ENCODE results near the gene ATAD1.
"Not testable (repeated sequence)": the region's sequence is repeated elsewhere in the genome, so short reads cannot be mapped to it uniquely, and the experiment has no call there.

Gene ATAD1

DNA sequence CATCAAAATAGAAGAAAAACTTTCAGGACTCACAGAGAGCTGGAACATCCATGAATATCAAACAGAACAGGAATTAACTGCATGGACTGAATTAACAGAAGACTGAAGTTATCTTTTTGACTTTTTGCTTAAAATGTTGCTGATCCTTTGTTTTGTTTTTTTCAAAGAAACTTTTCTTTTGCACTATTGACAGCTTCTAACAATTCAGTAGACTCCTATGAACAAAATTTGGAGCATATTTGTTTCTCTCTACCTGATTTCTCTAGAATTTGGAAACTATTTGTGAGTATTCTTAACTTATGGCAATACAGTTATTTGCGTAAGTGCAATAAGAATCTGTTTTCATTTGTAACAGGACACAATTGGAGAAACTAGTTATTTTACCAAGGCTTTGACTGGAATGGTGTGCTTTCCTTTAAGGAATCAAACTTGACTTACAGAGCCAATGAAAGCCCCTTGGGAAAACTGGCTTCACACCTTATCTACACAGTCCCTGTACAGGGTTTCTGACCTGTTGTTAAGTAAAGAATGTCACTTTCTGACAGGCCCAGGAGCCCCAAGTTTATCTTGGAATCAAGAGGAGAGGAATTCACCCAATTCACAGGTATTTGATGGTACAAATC lies 16.1 kb downstream of the ATAD1 start:
- H3K4me3 Mint-ChIP-seq, H3K27me3 Mint-ChIP-seq, ATAC-seq, DNase-seq, H3K27ac Mint-ChIP-seq: not testable (repeated sequence)
- Mint-ChIP-seq H3K4me1 (peaks cover 43% of the 10 kb centered on the region), H3K36me3 (ENCODE audit: low read depth) (peaks cover 87% of the 10 kb centered on the region), H3K9me3 (peaks cover 24% of the 10 kb centered on the region)

DNA sequence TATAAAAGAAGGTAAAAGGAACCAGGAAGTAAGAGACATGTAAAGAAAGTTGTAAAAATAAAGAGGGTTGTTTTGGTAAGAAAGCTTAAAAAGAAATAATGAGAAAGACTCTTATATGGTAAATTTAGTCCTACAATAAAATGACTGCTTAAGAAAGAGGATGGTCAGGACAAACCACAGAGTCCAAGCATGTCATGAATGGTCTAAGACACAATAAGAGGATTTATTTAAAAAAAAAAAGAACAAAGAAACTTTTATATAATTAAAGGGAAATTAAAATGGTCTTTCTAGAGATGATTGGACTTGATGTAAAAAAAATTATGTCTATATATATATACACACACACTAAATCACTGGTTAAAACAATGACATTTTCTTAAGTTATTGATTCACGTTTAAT lies 18.2 kb downstream of the ATAD1 start:
- ATAC-seq (no peak), DNase-seq (no peak)
- Mint-ChIP-seq H3K4me3 (no peak overlapping the region), H3K9me3 (peaks cover 18% of the 10 kb centered on the region), H3K4me1 (peaks cover 41% of the 10 kb centered on the region), H3K27me3 (no peaks in the 10 kb centered on the region), H3K36me3 (ENCODE audit: low read depth) (peaks cover 77% of the 10 kb centered on the region), H3K27ac (no peak overlapping the region)

DNA sequence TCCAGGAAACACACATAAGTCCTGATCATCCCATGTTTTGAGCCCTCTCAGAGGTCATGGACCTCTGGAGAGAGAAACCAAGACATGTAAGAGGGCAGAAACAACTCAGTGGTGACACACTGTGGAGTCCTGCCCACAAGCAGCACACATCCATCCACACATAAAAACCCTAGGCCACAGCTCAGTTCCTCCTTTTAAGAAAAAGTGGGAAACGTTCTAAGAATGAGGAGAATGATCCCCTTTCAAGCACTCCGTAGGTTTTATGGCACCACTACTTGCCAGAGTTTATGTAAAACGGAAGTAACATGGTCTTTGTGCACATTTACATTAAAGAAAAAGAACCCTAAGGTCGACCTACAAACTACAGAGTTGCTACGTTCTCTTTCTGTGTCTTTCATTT lies 19.9 kb downstream of the ATAD1 start:
- DNase-seq (no peak), ATAC-seq (no peak)
- Mint-ChIP-seq H3K4me3 (no peak overlapping the region), H3K36me3 (ENCODE audit: low read depth) (peaks cover 59% of the 10 kb centered on the region), H3K27ac (no peak overlapping the region), H3K4me1 (peaks cover 54% of the 10 kb centered on the region), H3K27me3 (no peaks in the 10 kb centered on the region), H3K9me3 (peaks cover 3% of the 10 kb centered on the region)

DNA sequence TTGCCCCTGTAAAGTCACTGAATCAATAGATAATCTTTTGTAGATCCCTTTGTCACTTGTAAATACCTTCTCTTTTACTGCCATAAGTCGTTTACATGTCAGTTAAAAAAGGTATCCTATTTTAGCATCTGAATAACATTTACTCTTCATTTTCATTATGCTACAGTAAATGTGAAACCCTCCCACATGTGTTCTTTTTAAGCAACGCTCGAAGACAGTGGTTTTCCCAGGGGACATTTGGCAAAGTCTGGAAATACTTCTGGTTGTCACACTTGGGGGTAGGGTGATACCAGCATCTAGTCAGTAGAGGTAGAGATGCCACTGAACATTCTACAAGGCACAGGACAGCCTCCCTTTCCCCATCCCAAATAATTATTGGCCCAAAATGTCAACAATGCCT lies 23.7 kb downstream of the ATAD1 start:
- Mint-ChIP-seq H3K27ac (peak overlapping the region; percentile 13), H3K27me3 (no peaks in the 10 kb centered on the region), H3K36me3 (ENCODE audit: low read depth) (peaks cover 55% of the 10 kb centered on the region), H3K9me3 (no peaks in the 10 kb centered on the region), H3K4me3 (no peak overlapping the region), H3K4me1 (peaks cover 52% of the 10 kb centered on the region)
- ATAC-seq (no peak), DNase-seq (no peak)

DNA sequence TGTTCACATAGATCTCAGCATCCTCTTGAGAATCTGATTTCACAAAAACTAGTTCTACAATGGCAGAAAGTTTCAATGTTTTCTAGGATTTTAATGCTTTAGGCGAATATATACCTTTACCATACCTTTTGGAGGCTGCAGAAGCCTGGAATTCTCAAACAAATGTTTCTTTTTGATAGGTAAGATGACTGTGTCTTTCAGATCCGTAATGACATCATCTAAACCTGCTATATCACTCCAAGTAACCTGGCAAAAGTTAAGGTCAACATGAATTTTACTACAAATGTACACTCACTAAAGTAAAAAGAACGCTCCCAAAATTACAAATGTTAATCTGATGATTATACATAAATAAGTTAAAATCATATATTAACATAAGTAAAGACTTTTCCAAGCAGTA lies 27.8 kb downstream of the ATAD1 start:
- Mint-ChIP-seq H3K4me3 (no peak overlapping the region), H3K4me1 (peaks cover 23% of the 10 kb centered on the region), H3K36me3 (ENCODE audit: low read depth) (peaks cover 46% of the 10 kb centered on the region), H3K27me3 (no peaks in the 10 kb centered on the region), H3K27ac (no peak overlapping the region), H3K9me3 (no peaks in the 10 kb centered on the region)
- DNase-seq = no peak
- no peak for ATAC-seq

DNA sequence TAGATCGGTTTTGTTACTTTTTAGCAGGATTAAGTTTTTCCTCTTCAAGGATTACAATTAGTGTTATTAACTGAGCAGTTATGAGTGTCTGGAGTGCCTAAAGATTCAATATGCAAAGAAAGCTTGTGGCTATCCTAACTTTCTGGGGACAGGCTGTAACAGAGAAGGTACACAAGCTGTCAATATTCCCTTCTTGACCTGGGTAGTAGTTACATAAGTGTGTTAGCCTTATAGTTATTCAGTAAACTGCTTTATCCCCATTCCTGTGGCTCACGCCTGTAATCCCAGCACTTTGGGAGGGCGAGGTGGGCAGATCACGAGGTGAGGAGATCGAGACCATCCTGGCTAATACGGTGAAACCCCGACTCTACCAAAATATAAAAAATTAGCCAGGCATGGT lies 31.6 kb downstream of the ATAD1 start:
- peaks cover 59% of the 10 kb centered on the region for H3K36me3 Mint-ChIP-seq (ENCODE audit: low read depth)
- no peak for DNase-seq
- H3K4me3 Mint-ChIP-seq = no peak overlapping the region

DNA sequence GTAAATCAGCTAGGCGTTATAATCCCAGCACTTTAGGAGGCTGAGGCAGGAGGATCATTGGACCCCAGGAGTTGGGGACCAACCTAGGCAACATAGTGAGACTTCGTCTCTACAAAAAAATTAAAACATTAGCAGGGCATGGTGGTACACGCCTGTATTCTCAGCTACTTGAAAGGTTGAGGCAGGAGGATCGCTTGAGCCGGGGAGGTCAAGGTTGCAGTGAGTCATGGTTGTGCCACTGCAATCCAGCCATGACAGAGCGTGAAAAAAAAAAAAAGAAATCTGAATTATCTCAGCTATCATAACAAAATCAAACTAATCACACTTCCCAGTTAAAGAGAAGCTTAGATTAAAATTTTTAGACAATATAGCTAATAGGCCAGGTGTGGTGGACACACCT lies 35.3 kb downstream of the ATAD1 start:
- ATAC-seq = no peak
- no peak overlapping the region for H3K27ac Mint-ChIP-seq
- H3K4me1 Mint-ChIP-seq = peaks cover 2% of the 10 kb centered on the region
- DNase-seq = no peak
- H3K9me3 Mint-ChIP-seq = no peaks in the 10 kb centered on the region
- H3K4me3 Mint-ChIP-seq = no peak overlapping the region
- no peaks in the 10 kb centered on the region for H3K27me3 Mint-ChIP-seq
- H3K36me3 Mint-ChIP-seq (ENCODE audit: low read depth) = peaks cover 50% of the 10 kb centered on the region

More for the DNA sequence above, 31.6 kb downstream of the ATAD1 start:
- Mint-ChIP-seq H3K4me1 (peaks cover 2% of the 10 kb centered on the region), H3K27me3 (no peaks in the 10 kb centered on the region), H3K27ac (no peak overlapping the region), H3K9me3 (no peaks in the 10 kb centered on the region)
- no peak for ATAC-seq

DNA sequence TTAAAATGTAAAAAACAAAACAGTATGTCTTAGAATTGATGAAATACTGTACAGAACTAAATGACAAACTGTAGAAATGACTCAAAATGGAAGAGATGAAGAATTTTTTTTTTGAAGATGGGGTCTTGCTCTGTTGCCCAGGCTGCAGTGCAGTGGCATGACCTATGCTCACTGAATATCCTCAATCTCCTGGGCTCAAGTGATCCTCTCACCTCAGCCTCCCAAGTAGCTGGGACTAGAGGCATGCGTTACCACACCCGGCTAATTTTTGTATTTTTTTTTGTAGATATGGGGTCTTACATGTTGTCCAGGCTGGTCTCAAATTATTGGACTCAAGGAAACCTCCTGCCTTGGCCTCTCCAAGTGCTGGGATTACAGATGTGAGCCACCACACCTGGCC lies 36.5 kb downstream of the ATAD1 start:
- no peak overlapping the region for H3K27ac Mint-ChIP-seq
- H3K4me3 Mint-ChIP-seq = no peak overlapping the region
- no peaks in the 10 kb centered on the region for H3K9me3 Mint-ChIP-seq
- DNase-seq (no peak), ATAC-seq (no peak)
- no peaks in the 10 kb centered on the region for H3K27me3 Mint-ChIP-seq
- H3K36me3 Mint-ChIP-seq (ENCODE audit: low read depth) = peaks cover 43% of the 10 kb centered on the region
- H3K4me1 Mint-ChIP-seq = peaks cover 2% of the 10 kb centered on the region

DNA sequence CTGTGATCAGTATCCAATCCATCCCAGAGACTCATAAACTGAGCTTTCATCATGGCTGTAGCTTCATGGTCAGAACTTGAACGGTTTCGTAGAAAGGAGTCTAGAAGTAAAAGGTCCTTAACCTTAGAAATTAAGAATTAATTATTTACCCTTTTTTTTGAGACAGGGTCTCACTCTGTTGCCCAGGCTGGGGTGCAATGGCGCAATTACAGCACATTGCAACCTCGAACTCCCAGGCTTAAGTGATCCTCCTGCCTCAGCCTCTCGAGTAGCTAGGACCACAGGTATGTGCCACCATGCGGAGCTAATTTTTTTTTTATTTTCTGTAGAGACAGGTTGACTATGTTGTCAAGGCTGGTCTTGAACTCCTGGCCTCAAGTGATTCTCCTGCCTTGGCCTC lies 41.7 kb downstream of the ATAD1 start:
- ATAC-seq = no peak
- Mint-ChIP-seq H3K36me3 (ENCODE audit: low read depth) (peaks cover 31% of the 10 kb centered on the region), H3K9me3 (no peaks in the 10 kb centered on the region), H3K27ac (no peak overlapping the region), H3K27me3 (no peaks in the 10 kb centered on the region), H3K4me3 (no peak overlapping the region), H3K4me1 (peaks cover 9% of the 10 kb centered on the region)
- DNase-seq = no peak

DNA sequence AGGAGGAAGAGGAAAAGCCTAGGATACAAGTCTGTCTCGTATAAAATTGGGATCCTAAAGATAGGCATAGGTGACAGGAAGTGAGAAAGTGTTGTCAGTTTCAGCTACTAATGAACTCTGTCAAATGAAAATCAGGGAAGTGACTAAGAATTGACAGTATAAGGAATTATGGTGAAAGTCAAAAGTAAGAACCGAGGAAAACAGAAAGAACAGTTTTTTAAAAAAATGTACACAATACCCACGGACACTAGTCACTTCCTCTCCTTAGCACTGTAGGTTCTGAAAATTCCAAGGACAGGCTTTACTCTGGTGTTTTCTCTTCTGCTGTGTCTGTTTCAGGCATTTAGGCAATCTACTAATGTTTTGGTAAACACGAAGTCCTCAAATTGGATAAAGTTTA lies 42.3 kb downstream of the ATAD1 start:
- DNase-seq = no peak
- Mint-ChIP-seq H3K27me3 (no peaks in the 10 kb centered on the region), H3K27ac (peak overlapping the region; percentile 19), H3K9me3 (no peaks in the 10 kb centered on the region), H3K36me3 (ENCODE audit: low read depth) (peaks cover 25% of the 10 kb centered on the region), H3K4me1 (peaks cover 9% of the 10 kb centered on the region), H3K4me3 (no peak overlapping the region)
- no peak for ATAC-seq

DNA sequence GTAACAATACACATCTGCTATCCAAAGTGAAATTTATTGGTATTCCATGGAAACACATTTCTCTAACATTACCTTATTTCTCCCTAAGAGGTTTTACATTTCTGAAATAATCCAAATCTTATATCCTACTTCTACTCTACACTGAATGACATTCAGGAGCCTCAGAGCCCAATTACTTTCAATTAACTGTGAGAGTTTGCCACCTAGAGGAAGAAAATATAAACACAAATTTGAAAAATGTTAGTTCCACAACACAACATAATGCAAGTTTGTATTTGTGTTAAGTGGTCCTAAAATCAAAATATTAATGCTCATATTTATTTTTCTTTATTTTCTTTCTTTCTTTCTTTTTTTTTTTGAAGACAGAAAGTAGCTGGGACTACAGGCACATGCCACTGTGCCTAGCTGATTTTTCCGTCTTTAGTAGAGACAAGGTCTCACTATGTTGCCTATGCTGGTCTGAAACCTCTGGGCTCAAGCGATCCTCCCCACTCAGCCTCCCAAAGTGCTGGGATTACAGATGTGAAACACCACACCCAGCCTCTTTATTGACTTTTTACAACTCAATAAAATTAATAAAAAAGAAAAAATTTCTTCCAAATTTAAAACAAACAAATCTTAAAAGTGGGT lies 46.0 kb downstream of the ATAD1 start:
- no peak for ATAC-seq
- Mint-ChIP-seq H3K4me3 (no peak overlapping the region), H3K27ac (no peak overlapping the region), H3K4me1 (peaks cover 9% of the 10 kb centered on the region), H3K27me3 (no peaks in the 10 kb centered on the region), H3K36me3 (ENCODE audit: low read depth) (peaks cover 31% of the 10 kb centered on the region), H3K9me3 (no peaks in the 10 kb centered on the region)
- DNase-seq = no peak

DNA sequence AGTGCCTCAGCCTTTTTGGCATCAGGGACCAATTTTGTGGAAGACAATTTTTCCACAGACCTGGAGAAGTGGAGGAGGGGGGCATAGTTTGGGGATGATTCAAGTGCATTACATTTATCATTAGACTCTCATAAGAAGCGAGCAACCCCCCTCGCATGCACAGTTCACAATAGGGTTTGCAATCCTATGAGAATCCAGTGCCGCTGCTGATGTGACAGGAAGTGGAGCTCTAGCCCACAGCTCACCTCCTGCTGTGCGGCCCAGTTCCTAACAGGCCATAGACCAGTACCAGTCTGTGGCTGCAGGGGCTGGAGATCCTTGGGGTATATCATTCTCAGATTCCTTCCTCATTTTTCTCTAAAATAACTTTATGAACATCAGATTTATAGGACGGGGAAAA lies 50.8 kb downstream of the ATAD1 start:
- no peak for DNase-seq
- ATAC-seq = no peak
- no peaks in the 10 kb centered on the region for H3K9me3 Mint-ChIP-seq
- no peaks in the 10 kb centered on the region for H3K27me3 Mint-ChIP-seq
- no peak overlapping the region for H3K27ac Mint-ChIP-seq
- peaks cover 45% of the 10 kb centered on the region for H3K36me3 Mint-ChIP-seq (ENCODE audit: low read depth)
- peaks cover 11% of the 10 kb centered on the region for H3K4me1 Mint-ChIP-seq
- H3K4me3 Mint-ChIP-seq = no peak overlapping the region

DNA sequence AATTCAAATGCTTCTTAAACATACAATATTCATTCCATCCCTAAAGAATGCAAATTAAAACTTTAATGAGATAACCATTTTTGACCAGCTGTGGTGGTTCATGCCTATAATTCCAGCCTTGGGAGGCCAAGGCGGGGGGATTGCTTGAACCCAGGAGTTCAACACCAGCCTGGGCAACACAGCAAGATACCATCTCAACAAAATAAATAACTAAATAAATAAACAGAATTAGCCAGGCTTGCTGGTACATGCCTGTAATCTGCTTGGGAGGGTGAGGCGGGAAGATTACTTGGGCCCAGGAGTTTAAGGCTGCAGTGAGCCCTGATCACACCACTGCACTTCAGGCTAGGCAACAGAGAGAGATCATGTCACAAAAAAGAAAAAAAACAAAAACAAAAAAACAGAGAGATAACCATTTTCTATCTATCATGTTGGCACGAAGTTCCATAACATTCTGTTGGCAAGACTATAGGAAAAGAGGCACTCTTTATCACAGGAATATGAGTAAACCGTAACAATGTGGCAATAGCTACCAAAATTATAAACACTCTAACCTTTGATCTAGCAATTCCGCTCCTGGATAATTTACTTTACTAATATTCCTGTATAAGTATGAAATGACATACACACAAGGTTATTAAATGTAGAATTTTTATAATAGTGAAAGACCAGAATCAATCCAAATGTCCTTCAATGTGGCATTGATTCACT lies 52.2 kb downstream of the ATAD1 start:
- peaks cover 57% of the 10 kb centered on the region for H3K36me3 Mint-ChIP-seq (ENCODE audit: low read depth)
- H3K4me1 Mint-ChIP-seq = peaks cover 25% of the 10 kb centered on the region
- no peaks in the 10 kb centered on the region for H3K27me3 Mint-ChIP-seq
- DNase-seq (no peak), ATAC-seq (no peak)
- no peak overlapping the region for H3K27ac Mint-ChIP-seq
- no peaks in the 10 kb centered on the region for H3K9me3 Mint-ChIP-seq
- no peak overlapping the region for H3K4me3 Mint-ChIP-seq

DNA sequence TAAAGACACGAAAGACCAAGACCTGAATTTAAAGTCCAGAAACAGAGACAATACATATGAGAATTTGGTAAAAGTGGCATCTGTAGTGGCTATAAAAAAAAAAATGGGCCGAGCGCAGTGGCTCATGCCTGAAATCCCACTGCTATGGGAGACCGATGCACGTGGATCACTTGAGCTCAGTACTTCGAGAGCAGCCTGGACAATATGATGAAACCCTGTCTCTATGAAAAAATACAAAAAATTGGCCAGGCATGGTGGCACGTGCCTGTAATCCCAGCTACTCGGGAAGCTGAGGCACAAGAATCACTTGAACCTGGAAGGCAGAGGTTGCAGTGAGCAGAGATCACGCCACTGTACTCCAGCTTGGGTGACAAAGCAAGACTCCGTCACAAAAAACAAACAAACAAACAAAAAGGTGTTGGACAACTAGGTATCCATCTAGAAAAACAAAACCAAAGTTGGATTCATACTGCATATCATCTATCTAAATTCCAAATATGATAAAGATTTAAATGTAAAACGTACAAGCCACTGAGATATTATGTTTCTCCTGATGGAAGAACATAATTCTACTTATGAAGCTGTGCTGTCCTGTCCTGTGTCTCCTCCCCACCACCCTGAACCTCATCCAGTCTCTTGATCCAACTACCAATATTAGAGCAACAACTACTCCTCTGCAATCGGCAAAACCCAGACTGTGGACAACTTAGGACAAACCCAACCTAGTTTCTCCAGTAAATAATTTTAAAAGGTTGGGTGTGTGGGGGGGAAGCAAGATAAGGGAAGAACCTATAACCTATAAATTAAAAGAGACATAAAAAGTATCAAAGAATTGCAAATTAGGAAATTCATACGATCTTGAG lies 53.7 kb downstream of the ATAD1 start:
- H3K36me3 Mint-ChIP-seq (ENCODE audit: low read depth) = peaks cover 63% of the 10 kb centered on the region
- H3K27me3 Mint-ChIP-seq = no peaks in the 10 kb centered on the region
- ATAC-seq (no peak), DNase-seq (no peak)
- H3K4me3 Mint-ChIP-seq = no peak overlapping the region
- peaks cover 37% of the 10 kb centered on the region for H3K4me1 Mint-ChIP-seq
- no peak overlapping the region for H3K27ac Mint-ChIP-seq
- no peaks in the 10 kb centered on the region for H3K9me3 Mint-ChIP-seq
